K562 (cell line): ENCODE measurements around the gene AGPAT4. TPM values are rescaled to one million over a fixed set of nuclear protein-coding genes. Genes with fewer than 3 reads are reported as not detected.

ENCODE experiments used
- ATAC-seq: fragments of 200-7000 bp; cut with Tn5 transposase; 3 replicates; pipeline ENCODE4 v1.9.1; 2020; ENCODE audit warnings: moderate library complexity
- BruUV-seq: library from RNA; stranded (reverse); fragments of 400-500 nt; replicated peaks from 2 replicates; lab custom pipeline; 2021; lab: Mats Ljungman, UMichigan
- CTCF ChIA-PET: fragments of 300-600 bp; formaldehyde crosslinking; extraction: SDS; loops from one replicate; lab custom pipeline; 2021; ENCODE audit warnings: low intra/inter-chr PET ratio; lab: Yijun Ruan, JAX
- POLR2A ChIA-PET: fragments of 300-600, 350-650 bp; sonication (Branson Sonifier 250); formaldehyde crosslinking; extraction: SDS; loops from one replicate; lab custom pipeline; 2021; ENCODE audit warnings: antibody characterized with exemption, inconsistent platforms; lab: Yijun Ruan, JAX
- DNase-seq, 4 experiments: peaks; one replicate each; pipeline versions ENCODE4 v3.0.0 to v3.0.0-alpha.2; 2011 to 2018; ENCODE audit warnings: low spot score in 3 of 4, mixed read lengths in 3 of 4; ENCODE audit errors: extremely low read depth in 1 of 4
- FAIRE-seq: peaks from 2 replicates; lab custom pipeline; 2011; peaks lifted over from hg19 to GRCh38; lab: Jason Lieb, UNC
- H2AFZ ChIP-seq: 2 replicates; pipeline ENCODE4 v1.6.0; 2011; ENCODE audit warnings: low read depth, low read length, control low read depth, inconsistent platforms
- H3K27ac ChIP-seq: fragments of 200-600 bp; 3 replicates; pipeline ENCODE4 v1.8.0; 2011; ENCODE audit warnings: low read depth, mild to moderate bottlenecking, control low read depth, inconsistent platforms, low read length, moderate library complexity, mixed read lengths; ENCODE audit errors: extremely low read depth
- H3K27me3 ChIP-seq, 2 experiments: fragments of 300-600 bp in 1 of 2; 2 replicates in 1 of 2; 3 replicates in 1 of 2; pipeline versions ENCODE4 v1.6.0 to v1.8.0; 2011; ENCODE audit warnings: inconsistent platforms in 2 of 2, low read length in 2 of 2, mild to moderate bottlenecking in 1 of 2, mixed read lengths in 1 of 2, moderate library complexity in 1 of 2; ENCODE audit not compliant: control insufficient read depth in 2 of 2, insufficient read depth in 2 of 2
- H3K36me3 ChIP-seq: fragments of 300-600 bp; 3 replicates; pipeline ENCODE4 v1.8.0; 2011; ENCODE audit warnings: mild to moderate bottlenecking, low read length, inconsistent platforms; ENCODE audit not compliant: control insufficient read depth, insufficient read depth
- H3K4me1 ChIP-seq, 2 experiments: fragments of 200-600 bp in 1 of 2; replicated peaks in 1 of 2; 2 replicates in 1 of 2; 3 replicates in 1 of 2; pipeline versions ENCODE4 v1.5.1 to v1.8.0; 2011; ENCODE audit warnings: inconsistent platforms in 2 of 2, low read length in 2 of 2, mild to moderate bottlenecking in 1 of 2, mixed read lengths in 1 of 2, moderate library complexity in 1 of 2; ENCODE audit not compliant: control insufficient read depth in 2 of 2, insufficient read depth in 2 of 2
- H3K4me2 ChIP-seq: 2 replicates; pipeline ENCODE4 v1.6.1; 2011; ENCODE audit warnings: low read length, control low read depth, inconsistent platforms, mixed read lengths; ENCODE audit not compliant: insufficient read depth
- H3K4me3 ChIP-seq: fragments of 200-600 bp; sonication (generic), shearing (Covaris generic); 2 replicates; pipeline ENCODE4 v1.5.1; 2016; ENCODE audit warnings: control low read depth, inconsistent platforms
- H3K79me2 ChIP-seq: fragments of 200-600 bp; 3 replicates; pipeline ENCODE4 v1.8.0; 2011; ENCODE audit warnings: low read length, inconsistent platforms; ENCODE audit not compliant: control insufficient read depth, insufficient read depth
- H3K9ac ChIP-seq, 2 experiments: 2 replicates each; pipeline versions ENCODE4 v1.6.0 to v1.6.1; 2011; ENCODE audit warnings: low read depth in 2 of 2, low read length in 2 of 2, control low read depth in 1 of 2, inconsistent platforms in 1 of 2, mild to moderate bottlenecking in 1 of 2, mixed read lengths in 1 of 2; ENCODE audit not compliant: insufficient read depth in 1 of 2
- H3K9me1 ChIP-seq: one replicate; pipeline ENCODE4 v1.6.0; 2011; ENCODE audit warnings: inconsistent platforms, mild to moderate bottlenecking, low read length, moderate library complexity; ENCODE audit not compliant: control insufficient read depth, insufficient read depth
- H3K9me3 ChIP-seq: replicated peaks from 2 replicates; pipeline ENCODE4 v1.5.1; 2011; ENCODE audit warnings: low read depth, low read length, inconsistent platforms; ENCODE audit not compliant: control insufficient read depth, insufficient read depth
- H4K20me1 ChIP-seq: replicated peaks from 2 replicates; pipeline ENCODE4 v1.6.1; 2011; ENCODE audit warnings: low read length, inconsistent platforms, mixed read lengths; ENCODE audit not compliant: control insufficient read depth, insufficient read depth
- ARID1B ChIP-seq: fragments of 450-650 bp; IDR thresholded peaks from 2 replicates; pipeline ENCODE4 v1.6.1; 2016; ENCODE audit warnings: antibody characterized with exemption, mild to moderate bottlenecking, inconsistent platforms
- ATF2 ChIP-seq: sonication (generic); formaldehyde crosslinking; IDR thresholded peaks from 2 replicates; pipeline ENCODE4 v1.8.1; 2022; ENCODE audit warnings: missing genetic modification reagents
- E2F6 ChIP-seq, 2 experiments: IDR thresholded peaks; 2 replicates each; pipeline ENCODE4 v1.6.1; 2011; ENCODE audit warnings: borderline replicate concordance in 1 of 2, control low read depth in 1 of 2, low read depth in 1 of 2, low read length in 1 of 2, mild to moderate bottlenecking in 1 of 2, mixed read lengths in 1 of 2, moderate library complexity in 1 of 2; ENCODE audit not compliant: insufficient read depth in 1 of 2, insufficient read length in 1 of 2, poor library complexity in 1 of 2, severe bottlenecking in 1 of 2; ENCODE audit errors: extremely low read depth in 1 of 2
- FOSL1 ChIP-seq: fragments of 200-800 bp; sonication (Bioruptor generic); conservative IDR thresholded peaks from 2 replicates; pipeline ENCODE4 v1.6.1; 2016; ENCODE audit warnings: missing genetic modification characterization, missing compliant biosample characterization
- HDAC3 ChIP-seq: fragments of 450-650 bp; IDR thresholded peaks from 2 replicates; pipeline ENCODE4 v1.6.1; 2018; ENCODE audit warnings: borderline replicate concordance, mild to moderate bottlenecking, moderate library complexity; ENCODE audit not compliant: partially characterized antibody
- JUND ChIP-seq, 2 experiments: IDR thresholded peaks; 2 replicates in 1 of 2; 3 replicates in 1 of 2; pipeline ENCODE4 v1.6.1; 2011; ENCODE audit warnings: borderline replicate concordance in 2 of 2, low read depth in 2 of 2, low read length in 2 of 2, improper control_type of control experiment in 1 of 2, missing biosample characterization in 1 of 2, missing genetic modification characterization in 1 of 2, missing genetic modification reagents in 1 of 2
- NEUROD1 ChIP-seq: fragments of 150-350 bp; IDR thresholded peaks from 2 replicates; pipeline ENCODE4 v1.6.1; 2014; ENCODE audit warnings: borderline replicate concordance, low read length, low read depth; ENCODE audit not compliant: partially characterized antibody
- NFIC ChIP-seq: fragments of 450-650 bp; IDR thresholded peaks from 2 replicates; pipeline ENCODE4 v1.6.1; 2017; ENCODE audit warnings: mild to moderate bottlenecking, inconsistent platforms
- NUFIP1 ChIP-seq: fragments of 450-650 bp; IDR thresholded peaks from 2 replicates; pipeline ENCODE4 v1.6.1; 2018; ENCODE audit not compliant: partially characterized antibody
- THRA ChIP-seq: fragments of 450-650 bp; IDR thresholded peaks from 2 replicates; pipeline ENCODE4 v1.6.1; 2017; ENCODE audit warnings: mild to moderate bottlenecking, moderate library complexity
- ZKSCAN3 ChIP-seq: fragments of 250-450 bp; sonication (Bioruptor Pico); IDR thresholded peaks from 2 replicates; pipeline ENCODE4 v1.4.0; 2020
- ZNF740 ChIP-seq, 3 experiments: fragments of 200-800 bp in 1 of 3; sonication (Bioruptor generic) in 1 of 3; sonication (generic) in 1 of 3; formaldehyde crosslinking in 1 of 3; IDR thresholded peaks; 2 replicates each; pipeline versions ENCODE4 v1.6.1 to v1.8.0; 2016 to 2022; ENCODE audit warnings: mild to moderate bottlenecking in 2 of 3, missing compliant biosample characterization in 2 of 3, missing genetic modification characterization in 2 of 3, missing genetic modification reagents in 1 of 3
- WGBS: fragments of 100-300 bp; shearing (Covaris generic); methylation state at CpG from one replicate; pipeline ENCODE4 v1.1.6; 2016; ENCODE audit warnings: low coverage, mixed read lengths; ENCODE audit not compliant: insufficient coverage; ENCODE audit errors: missing lambda C conversion rate; 5-methylcytosine and 5-hydroxymethylcytosine counted together
- in situ Hi-C: fragments of 300-500 bp; cut with MboI; formaldehyde crosslinking; loops from 4 replicates; pipeline ENCODE4 v1.15.0; 2018; ENCODE audit warnings: inconsistent platforms, mixed read lengths
- intact Hi-C: fragments of 100-400 bp; cut with micrococcal nuclease; formaldehyde crosslinking; loops from 2 replicates; pipeline ENCODE4 v1.14.2; 2022
- polyA plus RNA-seq, 8 experiments: library from polyadenylated mRNA; depleted of rRNA in 4 of 8; stranded (reverse) in 5 of 8; unstranded in 3 of 8; fragments of >200 nt; fragmentation: Nextera tagmentation in 2 of 8; fragmentation: Illumina TruSeq in 1 of 8; extraction: Ambion mirVana in 2 of 8; extraction: Trizol in 1 of 8; gene quantifications; 2 replicates each; pipeline versions ENCODE4 v1.2.1 to v1.2.3, GENCODE V29; 2011 to 2014; ENCODE audit warnings: inconsistent platforms in 1 of 8, missing spikeins in 1 of 8
- total RNA-seq, 7 experiments: library from RNA; depleted of rRNA in 6 of 7; stranded (reverse); fragments of >200 nt in 6 of 7; fragmentation: Illumina TruSeq in 2 of 7; extraction: Trizol in 2 of 7; gene quantifications; 2 replicates each; pipeline versions ENCODE4 v1.2.1 to v1.2.3, GENCODE V29; 2011 to 2021; ENCODE audit warnings: low replicate concordance in 1 of 7

AGPAT4 gene
- total and polyA plus RNA-seq, 9 of the 15 experiments (the other 6 are each of a cell fraction or from before 2014, with no cell fraction given) = 2.2 to 15.0 (median 5.7) TPM

GRCh38 chr6:161233986-161234661, 39.7 kb downstream of the AGPAT4 start:
- no peak overlapping the region for H3K27ac ChIP-seq
- H3K79me2 ChIP-seq = no peaks in the 10 kb centered on the region
- no TSS peak for BruUV-seq
- FAIRE-seq = no peak
- no peaks in the 10 kb centered on the region for H3K9me1 ChIP-seq
- H3K9ac ChIP-seq = no peak overlapping the region
- H3K4me3 ChIP-seq = no peak overlapping the region
- H3K27me3 ChIP-seq = no peaks in the 10 kb centered on the region
- peaks cover 4 to 15% of the 10 kb centered on the region in 2 experiments for H3K4me1 ChIP-seq
- ChIA-PET CTCF (interaction anchor here (0.5 kb wide), 1 partner anchor 31 kb away, joined by 5 read pairs; no protein-coding TSS in a partner anchor), POLR2A (interaction anchor here (0.5 to 2.0 kb wide), 5 partner anchors 9 to 106 kb away, joined by 3 to 9 read pairs (median 3); no protein-coding TSS in a partner anchor)
- no peak for DNase-seq
- WGBS = 71% methylated on average over 10 of the region's 10 CpGs
- TF ChIP-seq NEUROD1 (no peak), ZKSCAN3 (no peak), NFIC (peak; percentile 79), JUND (IDR thresholded peaks at IDR 0.05; ENCODE audit: borderline replicate concordance, low read depth, low read length) (0 out of 2 replicates have a peak, but pooled peaks have one; percentile 19), JUND (tag; IDR thresholded peaks at IDR 0.05; ENCODE audit: borderline replicate concordance, low read depth, low read length) (no peak; the same call in 2 of the 3 replicates), ATF2 (CRISPR knock-in tag) (no peak), ZNF740 (CRISPR knock-in tag; IDR thresholded peaks at IDR 0.05) (no peak), ZNF740 (tag; IDR thresholded peaks at IDR 0.05) (no peak), ARID1B (no peak), NUFIP1 (no peak), E2F6 (IDR thresholded peaks at IDR 0.05; ENCODE audit: borderline replicate concordance in 1 of 2, extremely low read depth in 1 of 2, insufficient read depth in 1 of 2, insufficient read length in 1 of 2, low read depth in 1 of 2, low read length in 1 of 2, poor library complexity in 1 of 2, severe bottlenecking in 1 of 2) (peak in 1 of 2 experiments; percentile 8), FOSL1 (tag) (0 out of 2 replicates have a peak, but pooled peaks have one; percentile 17), THRA (no peak), HDAC3 (no peak)
- no peaks in the 10 kb centered on the region for H3K9me3 ChIP-seq
- no peaks in the 10 kb centered on the region for H4K20me1 ChIP-seq
- H2AFZ ChIP-seq = no peak overlapping the region
- H3K36me3 ChIP-seq = peaks cover 2% of the 10 kb centered on the region; the same call in 1 of the 3 replicates
- intact Hi-C loops = no loop called here
- no peak overlapping the region for H3K4me2 ChIP-seq
- ATAC-seq = no peak
- in situ Hi-C loops = no loop called here
